AG04450 (cell line): ENCODE results near the gene HES5. TPM values are rescaled to one million over a fixed set of nuclear protein-coding genes. Genes with fewer than 3 reads are reported as not detected.

Experiments used
- CTCF ChIA-PET: fragments of 300-600, 350-600 bp; formaldehyde crosslinking; extraction: SDS; loops from one replicate; lab custom pipeline; 2022; ENCODE audit warnings: antibody characterized with exemption, inconsistent platforms; lab: Charles Lee
- POLR2A ChIA-PET: fragments of 350-600 bp; formaldehyde crosslinking; extraction: SDS; loops from one replicate; lab custom pipeline; 2021; ENCODE audit warnings: antibody characterized with exemption, inconsistent platforms; lab: Yijun Ruan, JAX
- DNase-seq: peaks from one replicate; pipeline ENCODE4 v3.0.0-alpha.2; 2011; ENCODE audit warnings: low read depth, low spot score
- H3K27ac ChIP-seq: one replicate; pipeline ENCODE4 v1.5.1; 2012; ENCODE audit warnings: low read depth, low read length, control low read depth
- H3K27me3 ChIP-seq: one replicate; pipeline ENCODE4 v1.6.0; 2012; ENCODE audit warnings: low read length; ENCODE audit not compliant: control insufficient read depth, insufficient read depth
- H3K4me3 ChIP-seq: 2 replicates; pipeline ENCODE4 v1.5.1; 2011; ENCODE audit warnings: mild to moderate bottlenecking, low read depth, low read length, control low read depth
- H3K9me3 ChIP-seq: 2 replicates; pipeline ENCODE4 v1.5.1; 2012; ENCODE audit warnings: low read length; ENCODE audit not compliant: control insufficient read depth, insufficient read depth
- CTCF ChIP-seq: IDR thresholded peaks from 2 replicates; pipeline ENCODE4 v1.5.1; 2011; ENCODE audit warnings: low read depth, low read length, control low read depth, inconsistent platforms
- polyA plus RNA-seq: library from polyadenylated mRNA; depleted of rRNA; stranded (reverse); fragments of >200 nt; gene quantifications from 2 replicates; pipeline ENCODE4 v1.2.3, GENCODE V29; 2011

The HES5 gene
- polyA plus RNA-seq, 1 experiment = not detected

GRCh38 chr1:2556678-2557481 lies 26.8 kb upstream of the HES5 start:
- ChIA-PET POLR2A (interaction anchor here (1.2 kb wide), 1 partner anchor 29 kb away, joined by 6 read pairs; the partner anchor contains the start of gene PRXL2B), CTCF (interaction anchor here (1.2 kb wide), 1 partner anchor 10 kb away, joined by 6 read pairs; no protein-coding TSS in a partner anchor)
- TF ChIP-seq CTCF = no peak
- Histone ChIP-seq H3K27ac (peak overlapping the region; percentile 31), H3K9me3 (no peaks in the 10 kb centered on the region; the same call in 1 of the 2 replicates), H3K4me3 (peak overlapping the region; percentile 57), H3K27me3 (peaks cover 4% of the 10 kb centered on the region)
- no peak for DNase-seq

GRCh38 chr1:2556277-2556677 lies 26.2 kb upstream of the HES5 start, which contains the start of gene TNFRSF14:
Gene TNFRSF14, plus strand, starts transcription at chr1:2556371. Its CDS starts 294 bp downstream, at chr1:2556665.
- ChIA-PET CTCF (interaction anchor here (0.6 to 1.4 kb wide), 4 partner anchors 9 to 869 kb away, joined by 3 to 6 read pairs (median 4); no protein-coding TSS in a partner anchor), POLR2A (interaction anchor here (1.2 kb wide), 1 partner anchor 30 kb away, joined by 6 read pairs; the partner anchor contains the start of gene PRXL2B)
- Histone ChIP-seq H3K9me3 (no peaks in the 10 kb centered on the region; the same call in 1 of the 2 replicates), H3K27ac (peak within 1 kb of the TSS; percentile 31), H3K4me3 (peak within 1 kb of the TSS; percentile 57), H3K27me3 (peaks cover 4% of the 10 kb centered on the region)
- DNase-seq = no peak
- TF ChIP-seq CTCF = 0 out of 2 replicates have a peak, but pooled peaks have one; percentile 14

GRCh38 chr1:2555634-2556276 lies 25.7 kb upstream of the HES5 start:
- Histone ChIP-seq H3K27ac (peak overlapping the region; percentile 31), H3K4me3 (peak overlapping the region; percentile 57), H3K27me3 (peaks cover 4% of the 10 kb centered on the region), H3K9me3 (no peaks in the 10 kb centered on the region; the same call in 1 of the 2 replicates)
- DNase-seq = no peak
- ChIA-PET POLR2A (interaction anchor here (1.2 kb wide), 1 partner anchor 30 kb away, joined by 6 read pairs; the partner anchor contains the start of gene PRXL2B), CTCF (interaction anchor here (0.6 to 1.4 kb wide), 4 partner anchors 9 to 869 kb away, joined by 3 to 6 read pairs (median 4); no protein-coding TSS in a partner anchor)
- TF ChIP-seq CTCF = no peak

- Histone ChIP-seq H3K4me3 (no peak overlapping the region), H3K9me3 (no peaks in the 10 kb centered on the region; the same call in 1 of the 2 replicates), H3K27me3 (peaks cover 4% of the 10 kb centered on the region), H3K27ac (no peak overlapping the region)
- CTCF ChIA-PET = interaction anchor here (1.4 kb wide), 1 partner anchor 31 kb away, joined by 4 read pairs; no protein-coding TSS in a partner anchor
- no peak for DNase-seq
- POLR2A ChIA-PET = no interaction called here
- peak; percentile 33 for TF ChIP-seq CTCF
These were observed 24.7 kb upstream of the HES5 start for GRCh38 chr1:2554621-2555387.
